ENCODE results near the gene MBIP.
"Not testable (repeated sequence)": the region's sequence is repeated elsewhere in the genome, so short reads cannot be mapped to it uniquely, and the experiment has no call there.

MBIP gene, protein sequence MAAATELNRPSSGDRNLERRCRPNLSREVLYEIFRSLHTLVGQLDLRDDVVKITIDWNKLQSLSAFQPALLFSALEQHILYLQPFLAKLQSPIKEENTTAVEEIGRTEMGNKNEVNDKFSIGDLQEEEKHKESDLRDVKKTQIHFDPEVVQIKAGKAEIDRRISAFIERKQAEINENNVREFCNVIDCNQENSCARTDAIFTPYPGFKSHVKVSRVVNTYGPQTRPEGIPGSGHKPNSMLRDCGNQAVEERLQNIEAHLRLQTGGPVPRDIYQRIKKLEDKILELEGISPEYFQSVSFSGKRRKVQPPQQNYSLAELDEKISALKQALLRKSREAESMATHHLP

DNA sequence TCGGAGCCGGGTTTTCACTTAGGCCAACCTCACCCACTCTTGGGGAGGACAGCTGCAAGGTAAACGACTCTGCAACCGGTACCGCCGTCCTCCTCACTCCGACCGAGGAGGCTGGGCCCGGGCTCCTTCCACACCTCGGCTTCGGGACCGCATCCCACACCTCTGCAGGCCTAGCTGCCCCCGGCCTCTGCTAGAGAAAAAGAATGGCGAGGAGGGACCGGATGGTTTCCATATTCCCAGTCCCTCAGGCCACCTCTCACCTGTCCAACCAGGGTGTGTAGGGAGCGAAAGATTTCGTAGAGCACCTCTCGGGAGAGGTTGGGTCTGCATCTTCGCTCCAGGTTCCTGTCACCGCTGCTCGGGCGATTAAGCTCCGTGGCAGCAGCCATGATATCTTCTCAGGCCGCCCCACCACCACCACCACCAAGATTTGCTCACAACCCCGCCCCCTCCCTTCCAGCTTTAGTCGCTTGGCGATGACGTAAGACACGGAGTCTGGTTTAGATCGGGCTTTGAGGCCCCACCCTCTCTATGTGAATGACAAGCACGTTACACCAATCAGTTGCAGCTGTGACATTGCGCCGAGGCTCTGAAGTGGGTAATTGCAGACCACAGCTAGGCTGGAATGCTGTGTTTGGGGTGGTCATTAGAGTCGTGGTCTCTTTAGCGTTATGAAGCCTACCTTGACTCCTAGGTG is at the start of gene MBIP:
TSS of gene MBIP (minus strand) at position 438 of the 697 bp plus-strand sequence. CDS start at position 389, 49 bp downstream.
- peak; percentile 40 for DNase-seq (ENCODE audit: low spot score)

DNA sequence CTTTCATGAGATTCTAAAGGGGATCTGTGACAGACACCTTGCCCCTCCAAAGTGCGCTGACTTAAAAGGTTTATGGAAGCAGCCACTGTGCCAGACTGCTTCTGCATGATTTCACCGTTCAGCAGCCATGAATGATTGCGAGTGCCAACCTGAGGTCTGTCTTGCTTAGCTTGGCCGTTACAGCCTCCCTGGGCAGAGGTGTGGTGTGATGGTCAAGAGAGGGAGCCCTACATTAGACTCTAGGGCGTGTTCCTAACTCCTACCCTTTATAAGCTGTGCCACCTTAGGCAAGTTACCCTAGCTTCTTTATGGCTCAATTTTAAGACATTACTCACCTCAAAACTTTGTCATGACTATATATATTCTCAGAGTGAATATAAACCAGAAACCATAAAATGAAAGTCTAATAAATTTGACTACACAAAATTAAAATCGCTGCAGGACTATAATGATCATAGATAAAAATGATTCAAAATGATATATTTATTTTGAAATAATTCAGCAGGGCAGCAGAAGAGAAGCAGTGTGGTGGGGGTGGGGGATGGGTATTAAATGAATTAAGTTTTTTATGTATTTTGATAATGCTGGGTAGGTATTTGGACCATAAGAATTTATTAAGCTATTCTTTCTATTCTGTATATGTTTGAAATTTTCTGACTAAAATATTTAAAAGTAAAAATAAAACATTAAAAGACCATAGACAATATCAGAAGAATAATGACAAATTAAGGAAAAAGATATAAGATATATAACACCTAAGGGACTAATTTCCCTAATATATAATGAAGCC is 47.7 kb upstream of the MBIP start:
- DNase-seq (ENCODE audit: low spot score) = no peak

DNA sequence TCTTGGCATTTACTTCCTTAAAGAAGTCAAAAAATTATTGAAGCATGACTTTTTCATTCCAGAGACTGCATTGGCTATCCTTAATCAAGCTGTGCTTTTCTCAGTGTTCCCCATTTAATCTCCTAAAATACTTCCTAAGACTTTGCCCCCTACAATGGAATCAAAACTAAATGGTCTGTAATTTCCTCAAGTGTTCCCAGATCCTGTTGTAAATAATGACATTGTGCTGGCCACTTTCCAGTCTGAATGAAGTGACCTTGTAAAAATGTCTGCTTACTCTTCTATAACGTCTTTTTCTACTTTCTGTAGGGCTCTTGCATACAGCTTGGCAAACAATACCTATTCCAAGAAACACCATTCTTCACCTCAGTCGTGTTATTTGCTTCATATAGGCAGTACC is 45.3 kb upstream of the MBIP start:
- DNase-seq (ENCODE audit: low spot score) = no peak

DNA sequence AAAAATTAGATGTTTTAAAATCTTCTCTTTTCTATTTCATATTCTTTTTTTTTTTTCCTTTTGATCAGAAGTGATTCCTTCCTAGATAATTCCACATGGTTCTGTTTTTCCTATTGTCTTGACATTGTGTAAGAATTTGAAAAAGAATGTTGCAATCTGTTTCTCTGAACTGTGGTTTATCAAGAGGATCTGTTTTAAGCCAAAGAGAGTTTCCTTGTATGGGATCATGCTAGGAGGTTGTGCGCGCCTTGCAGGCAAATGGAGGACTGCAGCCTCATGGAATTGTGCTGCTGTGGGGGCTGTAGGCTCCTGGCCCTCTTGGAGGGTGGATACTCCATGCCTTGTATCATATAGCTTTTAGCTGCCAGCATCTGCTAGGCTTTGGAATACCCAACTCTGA is 43.3 kb upstream of the MBIP start:
- no peak for DNase-seq (ENCODE audit: low spot score)

DNA sequence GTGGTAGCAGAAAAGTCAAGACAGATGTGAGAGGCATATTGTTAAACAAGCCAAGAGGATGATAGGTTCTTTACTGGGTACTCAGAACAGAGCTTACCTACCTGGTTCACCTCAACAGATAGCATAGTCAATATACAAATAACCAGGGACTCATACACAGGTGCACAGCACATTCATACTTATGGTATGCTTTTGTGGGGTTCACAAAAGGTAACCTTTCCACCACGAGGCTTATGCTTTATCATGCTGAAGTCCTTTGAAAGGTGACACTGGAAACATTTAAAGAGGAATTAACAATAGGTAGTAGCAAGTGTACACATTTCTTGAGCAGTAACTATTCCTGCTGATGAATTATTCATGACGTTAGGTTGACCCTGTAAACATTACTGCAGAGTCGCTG is 42.2 kb upstream of the MBIP start:
- DNase-seq (ENCODE audit: low spot score) = no peak

DNA sequence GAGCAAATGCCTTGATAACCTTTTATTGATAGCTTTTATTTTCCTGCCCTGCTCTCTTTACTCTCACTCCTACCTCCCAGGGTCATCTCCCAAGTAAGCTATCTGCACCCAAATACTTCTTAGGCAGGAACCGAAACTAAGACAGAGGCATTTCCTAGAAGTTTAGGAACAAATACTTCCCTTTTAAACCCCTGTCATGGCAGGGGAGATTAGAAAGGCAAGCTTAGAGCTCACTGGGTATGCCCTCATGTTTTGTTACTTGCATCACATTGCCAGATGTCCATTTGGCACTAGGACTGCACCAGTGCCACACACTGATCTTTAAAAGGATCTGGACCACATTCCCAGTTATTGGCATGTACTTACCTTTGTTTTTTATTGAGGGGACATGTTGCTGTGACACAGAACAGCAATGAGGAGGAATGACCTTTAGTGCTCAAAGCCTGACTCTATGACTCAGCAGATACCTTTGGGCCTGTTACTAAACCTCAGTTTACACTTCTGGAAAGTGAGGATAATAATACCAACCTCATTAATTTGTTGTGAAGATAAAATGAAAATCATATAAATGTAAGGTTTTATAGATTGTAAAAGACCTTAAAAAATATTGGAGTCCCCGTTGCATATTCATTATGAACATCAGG is 40.9 kb upstream of the MBIP start:
- no peak for DNase-seq (ENCODE audit: low spot score)

DNA sequence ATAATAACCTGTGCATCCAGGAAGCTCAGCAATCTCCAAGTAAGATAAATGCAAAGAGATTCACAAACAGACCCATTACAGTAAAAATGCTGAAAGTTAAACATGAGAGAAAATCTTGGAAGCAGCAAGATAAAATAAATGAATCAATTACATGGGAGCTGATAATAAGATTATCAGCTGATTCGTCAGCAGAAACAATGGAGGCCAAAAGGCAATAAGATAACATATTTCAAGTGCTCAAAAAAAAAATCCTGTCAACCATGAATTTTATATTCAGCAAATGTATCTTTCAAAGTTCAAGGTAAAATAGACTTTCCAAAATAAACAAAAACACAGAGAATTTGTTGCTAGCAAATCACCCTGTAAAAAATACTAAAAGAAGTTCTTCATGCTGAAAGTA is 36.4 kb upstream of the MBIP start:
- DNase-seq (ENCODE audit: low spot score) = no peak

DNA sequence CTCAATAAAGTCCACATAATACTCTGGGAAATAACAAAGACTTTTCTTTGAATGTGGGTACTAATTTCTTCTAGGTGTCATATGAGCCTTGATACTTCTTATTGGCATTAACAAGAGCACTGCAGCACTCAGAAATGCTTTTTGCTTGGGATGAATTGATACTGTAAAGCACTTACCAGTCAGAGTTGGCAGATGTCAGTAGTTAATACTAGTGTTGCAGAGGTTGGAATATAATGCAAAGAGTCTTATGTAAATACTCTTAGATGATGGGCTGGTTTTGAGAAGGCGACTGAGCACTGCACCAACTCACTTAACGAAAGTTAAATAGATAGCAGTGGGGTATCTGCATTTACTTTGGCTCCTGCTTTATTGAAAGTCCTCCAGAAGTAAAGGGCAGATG is 25.6 kb upstream of the MBIP start:
- DNase-seq (ENCODE audit: low spot score) = no peak

DNA sequence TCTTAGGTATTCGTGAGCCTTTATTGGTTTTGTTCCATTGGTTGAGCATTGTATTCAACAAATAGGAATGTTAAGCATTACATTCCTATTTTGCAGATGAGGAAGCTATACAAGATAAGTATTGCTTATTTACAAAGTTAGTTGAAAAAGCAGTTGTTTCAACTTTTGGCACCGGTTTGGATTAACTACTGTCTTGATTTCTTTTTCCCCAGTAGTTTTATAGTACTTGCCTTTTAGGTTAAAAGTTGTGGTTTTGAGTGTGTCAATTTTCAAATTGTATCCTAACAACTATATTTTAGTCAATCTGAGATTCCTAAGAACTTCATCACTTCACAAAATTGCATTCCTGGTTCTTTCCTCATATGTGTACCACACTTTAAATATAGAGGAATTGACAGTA is 23.8 kb upstream of the MBIP start:
- DNase-seq (ENCODE audit: low spot score) = no peak

DNA sequence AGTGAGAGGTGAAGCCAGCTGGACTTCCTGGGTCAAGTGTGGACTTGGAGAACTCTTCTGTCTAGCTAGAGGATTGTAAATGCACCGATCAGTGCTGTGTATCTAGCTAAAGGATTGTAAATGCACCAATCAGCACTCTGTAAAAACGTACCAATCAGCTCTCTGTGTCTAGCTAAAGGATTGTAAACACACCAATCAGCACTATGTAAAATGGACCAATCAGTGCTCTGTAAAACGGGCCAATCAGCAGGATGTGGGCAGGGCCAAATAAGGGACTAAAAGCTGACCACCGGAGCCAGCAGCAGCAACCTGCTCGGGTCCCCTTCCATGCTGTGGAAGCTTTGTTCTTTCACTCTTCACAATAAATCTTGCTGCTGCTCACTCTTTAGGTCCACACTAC is 21.4 kb upstream of the MBIP start:
- DNase-seq (ENCODE audit: low spot score) = not testable (repeated sequence)

DNA sequence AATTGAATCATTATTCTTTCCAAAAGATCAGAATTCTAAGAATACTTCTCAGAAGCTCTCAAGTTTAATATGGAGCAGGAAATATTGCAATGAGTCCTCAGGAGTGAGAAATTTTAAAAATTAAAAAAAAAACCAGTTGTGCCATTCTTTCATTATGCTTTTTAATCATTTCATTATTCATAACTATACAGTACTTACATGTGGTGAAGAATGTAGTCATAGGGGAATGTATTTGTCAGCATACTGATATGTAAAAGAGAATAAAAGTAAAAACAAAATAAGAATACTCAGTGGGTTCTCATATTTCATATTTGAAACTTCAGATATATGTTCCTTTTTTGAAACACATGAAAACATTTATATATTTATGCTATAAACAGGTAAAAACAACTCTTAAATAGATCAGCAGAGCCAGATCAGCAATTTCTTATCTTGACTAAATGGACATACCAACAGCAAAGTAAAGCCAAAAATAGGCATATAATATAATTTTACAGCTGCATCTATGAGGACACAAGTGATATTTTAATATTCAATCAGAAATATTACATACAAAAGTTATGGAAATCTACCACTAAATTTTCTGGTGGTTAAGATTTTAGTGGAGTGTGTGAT is 19.9 kb upstream of the MBIP start:
- DNase-seq (ENCODE audit: low spot score) = no peak

DNA sequence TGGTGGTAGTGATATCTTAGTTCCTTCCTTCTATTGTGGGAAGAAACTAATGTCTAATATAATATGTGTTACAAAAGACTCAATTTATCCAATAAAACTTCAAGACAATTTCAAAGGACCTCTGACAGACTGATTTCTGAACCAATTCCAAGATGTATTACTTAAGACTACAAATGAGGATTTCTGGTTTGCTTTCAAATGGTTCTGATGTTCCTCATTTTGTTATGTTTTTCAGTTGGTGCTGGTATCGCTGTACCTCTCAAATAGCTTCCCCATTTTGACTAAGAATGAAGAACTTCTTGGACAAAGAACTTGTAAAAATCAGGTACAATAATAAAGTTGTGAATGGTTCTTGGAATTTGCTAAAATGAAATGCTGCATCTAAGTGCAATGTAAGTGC is 19.4 kb upstream of the MBIP start:
- DNase-seq (ENCODE audit: low spot score) = no peak

DNA sequence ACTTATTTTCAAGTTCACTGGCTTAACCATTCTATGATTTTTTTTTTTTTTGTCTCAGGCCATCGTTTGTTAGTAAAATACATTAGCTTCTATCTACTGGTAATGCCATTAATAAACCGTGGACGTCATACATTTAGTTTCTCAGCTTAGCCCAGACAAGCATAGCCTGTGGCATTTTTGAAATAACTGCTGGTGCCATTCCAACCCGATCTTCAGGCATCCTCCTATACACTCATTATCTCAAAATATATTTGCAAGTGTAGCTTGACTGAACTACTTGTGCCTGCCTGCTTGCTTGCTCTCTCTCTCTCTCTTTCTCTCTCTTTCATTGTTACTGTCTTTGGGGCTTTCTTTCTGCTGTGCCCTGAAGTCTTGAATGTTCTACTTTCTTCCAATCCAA is 12.7 kb upstream of the MBIP start:
- DNase-seq (ENCODE audit: low spot score) = no peak

DNA sequence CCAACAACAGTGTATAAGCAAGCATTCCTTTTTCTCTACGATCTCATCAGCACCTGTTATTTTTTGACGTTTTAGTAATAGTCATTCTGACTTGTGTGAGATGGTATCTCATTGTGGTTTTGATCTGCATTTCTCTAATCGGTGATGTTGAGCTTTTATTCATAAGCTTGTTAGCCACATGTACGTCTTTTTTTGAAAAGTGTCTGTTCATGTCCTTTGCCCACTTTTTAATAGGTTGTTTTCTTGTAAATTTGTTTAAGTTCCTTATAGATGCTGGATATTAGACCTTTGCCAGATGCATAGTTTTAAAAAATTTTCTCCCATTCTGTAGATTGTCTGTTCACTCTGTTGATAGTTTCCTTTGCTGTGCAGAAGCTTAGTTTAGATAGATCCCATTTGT is 7.1 kb upstream of the MBIP start:
- DNase-seq (ENCODE audit: low spot score) = not testable (repeated sequence)

DNA sequence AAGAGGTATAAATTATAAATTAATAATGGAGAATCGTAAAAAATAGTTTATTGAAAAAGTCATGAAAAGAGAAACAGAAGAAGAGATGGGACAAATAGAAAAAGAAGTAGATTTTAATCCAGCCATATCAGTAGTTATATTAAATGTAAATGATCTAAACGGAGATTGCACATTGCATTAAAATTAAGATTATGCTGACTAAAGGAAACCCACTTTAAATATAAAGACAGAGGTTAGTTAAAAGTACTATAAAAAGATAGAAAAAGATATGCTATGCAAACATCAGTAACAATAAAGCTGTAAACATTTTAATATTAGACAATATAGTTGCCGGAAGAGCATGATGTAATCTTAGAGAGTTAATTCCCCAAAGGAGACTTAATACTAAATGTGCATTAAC is 5.4 kb upstream of the MBIP start:
- DNase-seq (ENCODE audit: low spot score) = no peak

DNA sequence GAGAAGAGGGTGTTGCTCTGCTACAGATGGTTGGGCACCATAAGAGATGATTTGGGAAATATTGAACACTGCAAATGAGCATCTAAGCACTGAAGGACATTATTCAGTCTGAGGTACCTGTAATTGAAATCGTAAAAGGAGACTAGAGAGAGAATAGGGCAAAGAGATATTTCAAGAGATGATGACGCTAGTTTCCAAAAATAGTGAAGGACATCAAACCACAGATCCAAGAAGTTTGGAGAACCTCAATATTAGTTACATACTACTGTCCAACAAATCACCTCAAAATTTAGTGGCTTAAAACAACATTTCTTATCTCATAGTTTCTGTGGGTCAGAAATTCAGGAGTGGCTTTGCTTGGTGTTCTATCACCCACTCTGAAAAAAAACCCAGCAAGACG is 4.5 kb upstream of the MBIP start:
- no peak for DNase-seq (ENCODE audit: low spot score)

DNA sequence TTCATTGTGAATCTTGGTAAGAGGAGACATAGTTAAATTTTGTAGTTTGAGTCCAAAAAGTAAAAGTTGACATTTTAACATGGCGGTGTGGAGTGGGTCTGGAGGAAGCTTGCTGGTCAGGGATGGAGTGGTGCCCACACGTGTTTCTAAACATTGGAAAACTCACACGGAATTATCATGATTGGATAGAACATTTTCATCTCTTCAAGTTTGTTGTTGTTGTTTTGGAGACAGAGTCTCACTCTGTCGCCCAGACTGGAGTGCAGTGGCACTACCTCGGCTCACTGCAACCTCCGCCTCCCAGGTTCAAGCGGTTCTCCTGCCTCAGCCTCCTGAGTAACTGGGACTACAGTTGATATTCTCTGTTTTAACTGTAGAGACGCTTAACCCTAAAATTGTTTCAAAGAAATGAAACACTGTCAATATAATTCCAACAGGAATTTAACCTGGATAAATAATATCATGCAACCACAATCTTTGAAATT is 502 bp upstream of the MBIP start:
- no peak for DNase-seq (ENCODE audit: low spot score)

DNA sequence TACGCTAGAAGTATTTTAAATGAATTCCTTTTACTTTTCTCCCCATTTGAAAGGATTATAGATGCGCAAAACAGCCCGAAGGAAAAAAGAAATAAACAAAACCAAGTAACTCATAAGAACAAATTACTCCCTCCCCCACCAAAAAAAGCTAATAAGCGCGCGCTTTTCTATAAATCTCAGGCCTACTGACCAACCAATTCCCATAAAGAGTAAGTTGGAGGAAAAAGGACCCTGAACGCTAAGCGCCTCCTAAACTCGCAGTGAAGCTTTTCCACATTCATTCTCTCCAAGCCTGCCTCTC is 588 bp downstream of the MBIP start:
- DNase-seq (ENCODE audit: low spot score) = no peak

DNA sequence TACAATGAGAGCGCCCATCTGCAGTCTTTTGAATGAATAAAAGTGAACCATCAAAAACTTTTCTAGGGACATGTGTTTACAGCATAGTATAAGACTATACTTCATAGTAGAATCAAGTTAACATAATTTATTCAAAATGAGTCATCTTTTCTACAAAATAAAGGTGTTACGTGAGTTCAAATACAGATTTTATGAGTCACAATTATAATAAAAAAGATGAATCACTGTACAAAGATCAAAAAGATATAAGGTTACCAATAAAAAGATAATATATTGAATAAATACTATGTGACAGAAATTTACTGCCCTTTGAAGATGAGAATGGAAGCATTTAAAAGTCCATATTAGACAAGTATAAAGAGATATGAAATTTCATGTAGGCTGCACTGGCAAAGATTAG is 2.8 kb downstream of the MBIP start:
- no peak for DNase-seq (ENCODE audit: low spot score)

DNA sequence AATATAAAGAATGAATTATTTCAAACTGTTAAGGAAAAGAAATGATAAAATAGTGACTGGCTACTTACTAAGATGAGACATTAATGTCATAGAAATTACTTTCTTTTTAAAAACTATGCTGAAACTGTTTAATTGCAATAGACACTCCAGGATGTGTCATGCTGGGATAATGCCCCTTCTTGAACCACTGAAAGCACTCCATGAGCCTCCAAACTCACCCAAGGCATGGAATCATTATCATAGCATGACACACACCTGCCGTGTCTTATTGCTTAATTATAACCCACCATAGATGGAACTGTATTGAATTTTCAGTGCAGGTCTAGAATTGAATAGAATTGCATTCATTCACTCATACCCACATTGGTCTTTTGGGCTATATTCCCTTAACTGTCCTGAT is 4.3 kb downstream of the MBIP start:
- no peak for DNase-seq (ENCODE audit: low spot score)

DNA sequence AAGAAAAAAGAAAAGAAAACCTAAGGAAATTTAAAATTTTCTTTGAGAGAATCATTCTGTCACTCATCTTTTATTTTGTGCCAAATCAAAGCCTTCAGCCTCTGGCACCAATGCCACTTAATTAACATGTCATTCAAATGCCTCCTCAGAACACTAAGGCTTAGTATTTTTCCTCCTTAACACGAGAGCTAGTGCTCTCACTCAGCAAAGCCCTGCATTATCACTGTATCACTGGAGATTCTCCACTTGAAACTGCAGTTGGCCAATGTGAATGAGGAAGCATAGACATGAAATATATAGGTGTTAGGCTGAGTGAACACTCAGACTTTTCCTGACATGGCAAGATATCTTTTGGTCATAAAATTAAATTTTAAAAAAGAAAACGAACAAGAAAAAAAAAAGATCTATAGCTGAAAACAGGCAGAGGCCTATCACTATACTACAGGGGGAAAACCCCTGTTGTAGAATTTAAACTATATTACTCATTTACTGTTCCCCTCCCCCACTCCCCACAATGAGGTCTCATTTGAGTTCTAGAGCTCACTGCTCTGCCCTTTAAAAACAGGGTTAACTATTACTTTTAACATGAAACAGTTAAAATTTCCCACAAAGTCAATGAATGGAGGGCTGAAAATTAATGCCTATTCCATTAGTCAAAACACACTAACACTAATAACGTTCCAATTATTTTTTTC is 5.1 kb downstream of the MBIP start:
- no peak for DNase-seq (ENCODE audit: low spot score)

DNA sequence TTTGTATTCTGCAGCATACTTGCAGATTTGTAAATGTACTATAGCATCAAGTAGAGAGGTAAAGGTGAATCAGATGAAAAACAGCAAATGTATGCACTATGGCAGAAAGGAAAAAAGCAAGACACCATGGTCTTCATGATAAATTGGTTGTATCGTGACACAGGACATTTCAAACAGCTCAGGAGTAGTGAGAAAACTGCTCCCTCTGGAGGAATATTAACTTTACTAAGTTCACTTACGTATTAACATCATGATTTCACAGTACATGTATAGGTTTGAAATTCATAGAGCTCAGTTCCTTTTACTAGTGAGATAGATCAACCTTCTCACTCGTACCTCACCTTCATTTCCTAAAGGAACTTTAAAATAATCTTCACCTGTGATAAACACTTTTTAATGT is 6.5 kb downstream of the MBIP start:
- DNase-seq (ENCODE audit: low spot score) = no peak
